HG02970 (cell line): ENCODE measurements around the gene DYSF.

Experiments used
- ATAC-seq: cut with Tn5 transposase; IDR thresholded peaks from one replicate; pipeline ENCODE4 v1.9.1; 2021; ENCODE audit warnings: mild to moderate bottlenecking, moderate library complexity, moderate number of reproducible peaks; ENCODE audit not compliant: unreplicated experiment, low FRiP score

The DYSF gene

DNA sequence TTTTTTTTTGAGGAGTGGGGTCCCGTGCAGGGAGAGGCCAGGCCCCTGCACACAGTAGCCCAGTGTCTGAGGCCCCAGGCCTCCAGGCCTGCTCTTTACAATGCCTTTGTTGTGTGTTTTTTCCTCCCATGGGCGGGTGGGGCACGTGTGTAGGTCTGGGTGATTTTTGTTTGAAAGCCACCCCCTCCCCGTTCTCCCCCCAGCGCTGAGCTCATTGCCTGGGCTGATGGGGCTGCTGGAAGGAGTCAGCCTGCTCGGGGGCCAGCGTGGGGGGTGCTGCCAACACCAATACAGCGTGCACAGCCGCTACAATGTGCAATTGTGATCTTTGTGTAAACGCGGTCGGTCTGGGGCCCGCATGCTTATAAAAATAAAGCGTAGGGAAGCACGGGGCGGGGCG is 142.7 kb downstream of the DYSF start:
- ATAC-seq = no peak

GRCh38 chr2:71597756-71598155 is 144.4 kb downstream of the DYSF start:
- ATAC-seq = no peak

GRCh38 chr2:71598526-71598925 is 145.2 kb downstream of the DYSF start:
- no peak for ATAC-seq

DNA sequence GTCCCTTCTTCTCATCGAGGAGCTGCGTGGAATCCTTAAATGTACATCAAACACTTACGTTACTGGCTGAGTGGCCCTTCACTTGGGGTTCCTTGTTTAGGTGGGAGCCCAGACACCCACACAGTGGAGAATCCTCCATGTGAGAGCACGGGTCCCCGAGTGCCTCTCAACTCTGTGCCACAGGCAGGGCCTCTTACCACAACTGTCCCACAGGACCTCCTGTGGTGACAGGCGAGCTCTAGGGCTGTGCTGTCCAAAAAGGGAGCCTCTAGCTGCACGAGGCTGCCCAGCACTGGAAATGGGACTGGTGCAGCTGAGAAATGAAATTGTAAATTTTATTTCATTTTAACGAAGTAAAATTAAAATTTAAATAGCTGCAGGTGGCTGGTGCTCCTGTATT is 145.7 kb downstream of the DYSF start:
- no peak for ATAC-seq

GRCh38 chr2:71599646-71600236 is 146.4 kb downstream of the DYSF start:
- no peak for ATAC-seq

GRCh38 chr2:71600555-71600954 is 147.2 kb downstream of the DYSF start:
- ATAC-seq = no peak

GRCh38 chr2:71601136-71602114 is 148.1 kb downstream of the DYSF start:
- no peak for ATAC-seq

DNA sequence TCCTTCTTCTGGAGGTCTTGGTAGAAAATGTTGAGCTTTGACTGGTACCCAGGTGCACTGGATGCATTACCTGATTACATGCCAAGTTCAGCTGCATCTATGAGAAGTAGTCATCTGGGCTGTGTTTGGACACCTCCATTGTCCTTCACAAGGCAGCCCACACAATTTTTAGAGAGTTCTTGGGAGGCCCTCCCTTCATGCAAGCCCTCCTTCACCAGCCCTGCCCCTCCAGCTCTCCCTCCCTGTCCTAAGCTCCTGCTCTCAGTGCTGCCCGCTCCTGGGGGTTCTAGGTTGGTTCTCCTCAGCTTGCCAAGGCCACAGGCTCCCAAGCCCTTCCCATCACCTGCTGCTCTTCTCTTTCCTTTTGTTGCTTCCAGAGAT is 148.7 kb downstream of the DYSF start:
- ATAC-seq = no peak

- no peak for ATAC-seq
These were observed 149.2 kb downstream of the DYSF start for GRCh38 chr2:71602581-71602980.

- no peak for ATAC-seq
These were observed 150.0 kb downstream of the DYSF start for GRCh38 chr2:71603311-71603811.

DNA sequence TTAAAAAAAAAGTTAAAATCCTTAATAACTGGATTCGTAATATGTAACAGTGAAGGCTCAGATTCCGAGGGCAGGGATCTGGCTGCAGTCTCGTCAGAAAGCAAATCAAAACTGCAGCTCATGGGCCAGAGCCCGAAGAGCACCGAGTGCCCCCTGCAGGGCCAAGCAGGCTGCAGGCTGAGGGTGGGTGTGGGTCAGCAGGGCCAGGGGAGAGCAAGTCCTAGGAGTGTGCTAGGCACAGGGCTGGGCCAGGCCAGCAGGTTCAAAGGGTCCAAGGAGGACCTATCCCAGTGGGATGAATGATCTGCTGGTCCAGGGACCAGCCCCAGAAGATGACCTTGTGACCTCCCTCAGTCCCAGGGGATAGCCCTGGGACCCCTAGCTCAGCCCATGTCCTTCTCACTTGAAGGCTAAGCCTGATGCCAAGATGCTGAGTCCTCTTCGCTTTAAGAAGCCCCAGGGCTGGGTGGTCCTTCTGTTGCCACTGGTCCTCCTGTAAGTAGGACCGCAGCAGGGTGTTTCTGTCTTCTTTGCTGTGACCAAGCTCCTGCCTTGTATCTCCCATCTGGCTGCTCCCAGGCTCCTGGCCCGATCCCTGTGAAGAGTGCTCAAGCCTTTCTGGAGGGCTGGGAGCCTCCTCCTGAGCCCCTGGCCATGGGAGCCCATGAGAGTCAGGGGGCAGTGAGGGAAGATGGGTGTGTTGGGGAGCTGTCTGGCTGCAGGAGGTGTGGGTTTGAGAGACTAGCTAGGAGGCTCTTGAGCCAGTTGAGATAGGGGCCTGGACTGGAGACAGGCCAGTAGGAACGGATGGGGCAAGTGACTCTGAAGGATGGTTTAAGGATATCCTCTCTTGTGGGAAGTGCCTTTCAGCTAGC is 150.7 kb downstream of the DYSF start:
- no peak for ATAC-seq

DNA sequence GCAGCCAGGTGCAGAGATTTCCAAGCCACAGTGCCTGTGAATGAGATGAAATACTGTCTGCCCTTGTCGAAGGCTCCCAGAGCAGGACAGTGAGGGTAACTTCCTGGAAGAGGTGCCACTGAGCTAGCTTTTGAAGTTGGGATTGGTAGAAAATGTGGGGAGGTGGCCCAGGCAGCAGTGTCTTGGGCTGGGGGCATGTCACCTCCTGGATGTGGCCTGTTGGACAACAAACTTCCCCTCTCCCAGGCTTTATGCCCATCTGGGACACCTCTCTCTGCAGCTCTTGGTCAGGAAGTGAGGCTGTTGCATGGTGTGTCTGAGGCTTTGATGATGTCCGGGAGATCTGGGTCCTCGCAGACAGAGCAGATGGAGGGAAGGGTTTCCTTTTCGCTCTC is 151.4 kb downstream of the DYSF start:
- no peak for ATAC-seq

DNA sequence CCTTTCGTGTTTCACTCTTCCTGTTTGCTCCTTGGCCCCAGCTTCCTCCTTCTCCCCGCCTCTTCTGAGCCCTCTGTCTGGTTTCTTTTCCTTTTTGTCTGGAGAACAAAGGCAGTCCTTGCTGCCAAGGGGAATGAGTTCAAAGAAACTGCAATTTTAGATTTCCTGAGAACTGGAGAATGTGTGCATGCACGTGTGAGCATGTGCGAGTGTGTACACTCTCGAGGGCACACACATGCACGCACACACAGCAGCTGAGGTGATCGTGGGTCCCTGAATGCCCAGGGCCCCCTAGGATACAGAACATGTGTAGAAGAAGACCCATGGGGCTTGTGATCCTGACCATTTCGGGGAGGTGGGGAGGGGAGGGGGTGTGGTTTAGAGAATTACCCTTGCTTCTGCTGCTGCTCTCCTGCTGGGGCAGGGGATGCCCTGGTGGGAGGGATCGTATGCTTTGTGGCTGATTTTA is 151.8 kb downstream of the DYSF start:
- no peak for ATAC-seq

DNA sequence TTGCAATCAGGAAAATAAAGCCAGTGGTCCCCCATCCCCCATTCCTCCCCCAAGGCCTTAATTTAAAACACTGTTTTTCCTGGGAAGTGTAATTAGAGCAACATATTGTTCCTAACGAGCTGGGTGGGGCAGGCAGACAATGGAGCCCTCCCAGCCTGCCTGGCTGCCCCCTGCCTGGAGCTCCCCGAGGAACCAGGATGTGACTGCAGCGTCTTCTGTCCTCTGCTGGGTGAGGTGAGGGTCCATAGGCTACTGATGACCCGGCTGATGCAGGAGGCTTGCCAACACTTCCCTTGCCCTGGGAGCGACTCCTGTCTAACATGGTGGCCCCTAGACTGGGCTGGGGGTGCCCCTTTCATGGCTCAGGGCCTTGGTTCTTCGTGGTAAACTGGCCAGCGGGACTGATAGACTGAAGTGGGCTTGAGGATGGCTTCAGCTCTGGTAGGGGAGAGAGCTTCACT is 152.4 kb downstream of the DYSF start:
- no peak for ATAC-seq

GRCh38 chr2:71606244-71606643 is 152.9 kb downstream of the DYSF start:
- no peak for ATAC-seq

GRCh38 chr2:71607151-71607889 is 154.0 kb downstream of the DYSF start:
- ATAC-seq = no peak

DNA sequence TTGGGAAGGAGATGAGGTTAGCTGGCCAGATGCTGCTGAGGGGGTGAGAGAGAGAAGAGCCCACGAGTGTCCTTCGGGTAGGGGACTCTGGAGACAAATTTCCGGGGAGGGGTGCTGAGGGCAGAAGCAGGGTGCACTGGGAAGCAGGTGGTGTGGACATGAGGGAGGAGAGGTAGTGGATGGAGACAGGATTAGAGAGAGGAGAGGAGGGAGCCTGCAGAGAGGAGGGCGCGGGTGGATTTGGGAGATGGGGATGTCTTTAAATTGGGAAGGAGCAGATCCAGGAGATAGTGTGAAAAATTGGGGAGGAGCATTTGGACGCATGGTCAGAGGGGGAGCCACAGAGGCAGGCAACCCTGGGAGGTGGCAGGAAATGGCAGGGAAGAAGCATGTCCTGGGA is 154.7 kb downstream of the DYSF start:
- ATAC-seq = no peak

DNA sequence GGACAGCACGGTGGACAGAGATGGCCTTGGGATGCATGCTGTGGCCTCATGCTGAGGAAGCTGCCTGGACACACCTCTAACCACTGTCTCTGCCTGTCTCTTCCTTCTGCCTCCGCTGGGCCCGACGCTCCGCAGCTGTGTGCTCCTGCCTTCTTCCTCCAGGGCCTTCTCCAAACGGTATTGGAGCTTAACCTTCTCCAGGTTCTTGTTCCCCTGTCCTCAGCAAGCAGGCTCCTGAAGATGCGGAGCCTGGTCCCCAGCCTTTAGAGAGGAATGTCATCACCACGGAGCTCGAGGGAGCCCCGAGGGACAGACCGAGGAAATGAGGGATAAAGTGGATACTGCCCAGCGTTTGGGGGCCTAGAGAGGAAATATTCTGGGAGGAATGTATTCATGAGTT is 155.1 kb downstream of the DYSF start:
- no peak for ATAC-seq

DNA sequence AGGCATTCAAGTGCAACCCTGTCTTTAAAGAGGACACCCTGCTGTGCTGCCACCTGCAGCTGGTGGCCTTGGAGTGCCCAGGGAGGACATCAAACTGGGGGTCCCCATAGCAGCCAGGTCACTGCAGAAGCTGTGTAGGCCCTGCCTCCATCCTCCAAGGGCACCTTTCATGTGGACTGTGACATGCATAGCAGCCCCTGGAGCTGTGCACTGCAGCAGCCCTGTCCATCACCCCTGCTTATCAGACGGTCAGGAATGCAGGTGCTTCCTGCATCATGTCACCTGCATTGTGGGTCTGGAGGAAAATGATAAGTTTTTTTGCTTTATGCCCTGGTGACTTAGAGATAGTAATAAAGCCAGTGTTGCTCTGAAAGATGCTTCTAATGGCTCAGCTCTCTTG is 155.7 kb downstream of the DYSF start:
- ATAC-seq = no peak

DNA sequence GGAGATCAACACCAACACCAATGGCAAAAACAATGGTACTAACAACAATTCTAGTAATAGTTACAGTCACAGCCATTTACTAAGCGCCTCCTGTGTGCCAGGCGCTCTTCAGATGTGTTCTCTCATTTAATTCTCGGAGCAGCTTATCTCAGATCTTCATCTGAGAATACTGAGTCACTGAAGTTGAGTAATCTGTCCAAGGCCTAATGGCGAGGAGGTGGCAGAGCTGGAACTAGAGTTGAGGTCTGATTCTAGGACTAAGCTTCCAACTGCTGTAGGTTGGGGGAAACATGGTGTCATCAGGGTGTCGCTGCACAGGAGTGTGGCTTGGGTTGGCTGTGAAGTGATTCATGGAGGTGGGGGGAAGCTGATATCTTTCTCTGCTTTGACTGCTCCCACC is 156.1 kb downstream of the DYSF start:
- no peak for ATAC-seq
